ENCODE results near the gene CT45A10. TPM values are rescaled to one million over a fixed set of nuclear protein-coding genes. Genes with fewer than 3 reads are reported as not detected.

Gene CT45A10
- total RNA-seq, 2 donors from 2014 or later, result not detected

Other genes starting within 250 kb of the CT45A10 start
- not detected for gene CT45A1, start 179.8 kb downstream of the CT45A10 start, total RNA-seq
- gene CT45A3, start 125.3 kb downstream of the CT45A10 start, total RNA-seq, result not detected
- not detected for gene CT45A5, start 107.9 kb downstream of the CT45A10 start, total RNA-seq
- gene CT45A6, start 90.7 kb downstream of the CT45A10 start, total RNA-seq, result not detected
- not detected for gene CT45A2, start 73.4 kb downstream of the CT45A10 start, total RNA-seq
- not detected for gene CT45A7, start 56.2 kb downstream of the CT45A10 start, total RNA-seq
- not detected for gene CT45A8, start 38.9 kb downstream of the CT45A10 start, total RNA-seq
- gene CT45A9, start 21.6 kb downstream of the CT45A10 start, total RNA-seq, result not detected
- gene SAGE1, start 272 bp upstream of the CT45A10 start, total RNA-seq, result not detected
- 10 to 100 TPM; 23.6 to 27.2 TPM for gene MMGT1, start 80.5 kb upstream of the CT45A10 start, total RNA-seq
- gene SLC9A6, start 92.0 kb upstream of the CT45A10 start, total RNA-seq, result 10 to 100 TPM; 13.1 to 17.3 TPM